IMR-90 (cell line): ENCODE measurements around the gene SCARF2. TPM values are rescaled to one million over a fixed set of nuclear protein-coding genes. Genes with fewer than 3 reads are reported as not detected.
"Not testable (repeated sequence)": the region's sequence is repeated elsewhere in the genome, so short reads cannot be mapped to it uniquely, and the experiment has no call there.

ENCODE experiments used
- ATAC-seq: fragments of 200-7000 bp; cut with Tn5 transposase; 2 replicates; pipeline ENCODE4 v1.9.1; 2020; ENCODE audit warnings: low read depth, mild to moderate bottlenecking, moderate library complexity
- BruUV-seq: library from RNA; stranded (reverse); fragments of 400-500 nt; replicated peaks from 2 replicates; lab custom pipeline; 2021; lab: Mats Ljungman, UMichigan
- CTCF ChIA-PET: fragments of 300-600 bp; formaldehyde crosslinking; extraction: SDS; loops from one replicate; lab custom pipeline; 2021; ENCODE audit warnings: antibody characterized with exemption; lab: Yijun Ruan, JAX
- POLR2A ChIA-PET: fragments of 300-600 bp; sonication (Branson Sonifier 250); formaldehyde crosslinking; loops from one replicate; lab custom pipeline; 2022; ENCODE audit warnings: antibody characterized with exemption; ENCODE audit not compliant: unreplicated experiment; lab: Charles Lee
- DNase-seq: peaks from one replicate; pipeline ENCODE4 v3.0.0; 2013
- H2AFZ ChIP-seq: replicated peaks from 2 replicates; pipeline ENCODE3; 2013; ENCODE audit warnings: low read length, mild to moderate bottlenecking; ENCODE audit not compliant: poor library complexity
- H2AK5ac ChIP-seq: 2 replicates; pipeline ENCODE4 v1.6.1; 2013; ENCODE audit warnings: low read depth, low read length, inconsistent platforms
- H2AK9ac ChIP-seq: replicated peaks from 2 replicates; pipeline ENCODE3; 2013; ENCODE audit warnings: mild to moderate bottlenecking, low read depth, low read length, moderate library complexity; ENCODE audit not compliant: poor library complexity
- H2BK120ac ChIP-seq: 2 replicates; pipeline ENCODE4 v1.6.1; 2013; ENCODE audit warnings: low read depth, low read length, inconsistent platforms
- H2BK15ac ChIP-seq: 3 replicates; pipeline ENCODE4 v1.6.1; 2013; ENCODE audit warnings: low read depth, low read length, inconsistent platforms
- H2BK20ac ChIP-seq: 2 replicates; pipeline ENCODE4 v1.6.1; 2013; ENCODE audit warnings: low read depth, mild to moderate bottlenecking, inconsistent platforms, low read length, moderate library complexity
- H2BK5ac ChIP-seq: 2 replicates; pipeline ENCODE4 v1.6.1; 2013; ENCODE audit warnings: mild to moderate bottlenecking, low read depth, low read length, inconsistent platforms; ENCODE audit not compliant: poor library complexity, severe bottlenecking
- H3K14ac ChIP-seq: replicated peaks from 2 replicates; pipeline ENCODE4 v1.6.1; 2013; ENCODE audit warnings: low read depth, low read length, inconsistent platforms
- H3K18ac ChIP-seq: 2 replicates; pipeline ENCODE4 v1.6.1; 2013; ENCODE audit warnings: low read depth, low read length, control low read depth
- H3K23ac ChIP-seq: 2 replicates; pipeline ENCODE4 v1.6.1; 2013; ENCODE audit warnings: low read depth, low read length, inconsistent platforms
- H3K27ac ChIP-seq: 2 replicates; pipeline ENCODE4 v1.5.1; 2013; ENCODE audit warnings: mild to moderate bottlenecking, control low read depth, low read length; ENCODE audit not compliant: insufficient read depth
- H3K27me3 ChIP-seq: 2 replicates; pipeline ENCODE4 v1.6.1; 2013; ENCODE audit warnings: low read length; ENCODE audit not compliant: control insufficient read depth, insufficient read depth
- H3K36me3 ChIP-seq: 2 replicates; pipeline ENCODE4 v1.6.1; 2013; ENCODE audit warnings: low read length, mixed read lengths; ENCODE audit not compliant: control insufficient read depth, insufficient read depth
- H3K4ac ChIP-seq: 2 replicates; pipeline ENCODE4 v1.6.1; 2013; ENCODE audit warnings: low read depth, low read length, inconsistent platforms
- H3K4me1 ChIP-seq: 2 replicates; pipeline ENCODE4 v1.6.1; 2013; ENCODE audit warnings: low read length, mixed read lengths; ENCODE audit not compliant: control insufficient read depth, insufficient read depth
- H3K4me2 ChIP-seq: 2 replicates; pipeline ENCODE4 v1.6.1; 2013; ENCODE audit warnings: low read depth, mild to moderate bottlenecking, control low read depth, low read length, moderate library complexity
- H3K4me3 ChIP-seq: 2 replicates; pipeline ENCODE4 v1.5.1; 2013; ENCODE audit warnings: low read depth, mild to moderate bottlenecking, control low read depth, low read length, moderate library complexity; ENCODE audit not compliant: insufficient read depth
- H3K56ac ChIP-seq: 2 replicates; pipeline ENCODE4 v1.6.1; 2013; ENCODE audit warnings: low read length, inconsistent platforms; ENCODE audit not compliant: insufficient read depth; ENCODE audit errors: extremely low read depth
- H3K79me1 ChIP-seq, 2 experiments: 2 replicates each; pipeline ENCODE4 v1.6.1; 2013; ENCODE audit warnings: low read length in 2 of 2, inconsistent platforms in 1 of 2, low read depth in 1 of 2
- H3K9ac ChIP-seq: 2 replicates; pipeline ENCODE4 v1.6.1; 2013; ENCODE audit warnings: low read depth, low read length, control low read depth
- H3K9me1 ChIP-seq: 2 replicates; pipeline ENCODE4 v1.6.1; 2013; ENCODE audit warnings: low read length, inconsistent platforms; ENCODE audit not compliant: insufficient read depth
- H3K9me3 ChIP-seq: 2 replicates; pipeline ENCODE4 v1.6.1; 2013; ENCODE audit warnings: low read length; ENCODE audit not compliant: control insufficient read depth, insufficient read depth
- H4K20me1 ChIP-seq: 2 replicates; pipeline ENCODE4 v1.6.1; 2013; ENCODE audit warnings: low read length, inconsistent platforms; ENCODE audit not compliant: insufficient read depth
- H4K5ac ChIP-seq: 2 replicates; pipeline ENCODE4 v1.6.1; 2013; ENCODE audit warnings: mild to moderate bottlenecking, low read depth, low read length, control low read depth
- H4K8ac ChIP-seq, 2 experiments: 2 replicates each; pipeline ENCODE4 v1.6.1; 2013; ENCODE audit warnings: low read depth in 2 of 2, low read length in 2 of 2, control low read depth in 1 of 2, inconsistent platforms in 1 of 2
- H4K91ac ChIP-seq: 2 replicates; pipeline ENCODE4 v1.6.1; 2013; ENCODE audit warnings: low read depth, low read length, inconsistent platforms; ENCODE audit not compliant: insufficient read depth
- CEBPB ChIP-seq: IDR thresholded peaks from 2 replicates; pipeline ENCODE4 v1.6.1; 2012; ENCODE audit warnings: low read depth, low read length, improper control_type of control experiment
- CHD1 ChIP-seq: IDR thresholded peaks from 2 replicates; pipeline ENCODE4 v1.6.1; 2012; ENCODE audit warnings: low read depth, low read length, improper control_type of control experiment
- RAD21 ChIP-seq: IDR thresholded peaks from 2 replicates; pipeline ENCODE4 v1.6.1; 2012; ENCODE audit warnings: low read length, improper control_type of control experiment
- WGBS, 2 experiments: methylation state at CpG; one replicate each; pipeline versions ENCODE4 v1.1.5 to v1.1.7; 2013; ENCODE audit warnings: missing lambda C conversion rate in 2 of 2; ENCODE audit not compliant: insufficient read length in 1 of 2; ENCODE audit errors: extremely low coverage in 2 of 2; 5-methylcytosine and 5-hydroxymethylcytosine counted together
- dilution Hi-C: fragments of 300-500 bp; cut with HindIII; formaldehyde crosslinking; loops from one replicate; pipeline ENCODE4 v1.14.3; 2018; ENCODE audit warnings: low sequenced_read_pairs; ENCODE audit not compliant: unreplicated experiment
- in situ Hi-C: fragments of 300-500 bp; cut with MboI; formaldehyde crosslinking; loops from 3 replicates; pipeline ENCODE4 v1.14.3; 2019; ENCODE audit warnings: low sequenced_read_pairs, inconsistent platforms, mixed read lengths
- intact Hi-C: fragments of 100-400 bp; cut with micrococcal nuclease; formaldehyde crosslinking; loops from 2 replicates; pipeline ENCODE4 v1.10.0; 2022
- polyA plus RNA-seq, 3 experiments: library from polyadenylated mRNA; depleted of rRNA; stranded (reverse); fragments of >200 nt; gene quantifications; 2 replicates each; pipeline ENCODE4 v1.2.3, GENCODE V29; 2012; ENCODE audit warnings: low replicate concordance in 1 of 3
- total RNA-seq: library from RNA; depleted of rRNA; stranded (reverse); fragments of >200 nt; gene quantifications from 2 replicates; pipeline ENCODE4 v1.2.3, GENCODE V29; 2012

Gene SCARF2
- total and polyA plus RNA-seq, 2 of the 4 experiments (the other 2 are of a cell fraction) = 3.4 to 37.0 TPM

DNA sequence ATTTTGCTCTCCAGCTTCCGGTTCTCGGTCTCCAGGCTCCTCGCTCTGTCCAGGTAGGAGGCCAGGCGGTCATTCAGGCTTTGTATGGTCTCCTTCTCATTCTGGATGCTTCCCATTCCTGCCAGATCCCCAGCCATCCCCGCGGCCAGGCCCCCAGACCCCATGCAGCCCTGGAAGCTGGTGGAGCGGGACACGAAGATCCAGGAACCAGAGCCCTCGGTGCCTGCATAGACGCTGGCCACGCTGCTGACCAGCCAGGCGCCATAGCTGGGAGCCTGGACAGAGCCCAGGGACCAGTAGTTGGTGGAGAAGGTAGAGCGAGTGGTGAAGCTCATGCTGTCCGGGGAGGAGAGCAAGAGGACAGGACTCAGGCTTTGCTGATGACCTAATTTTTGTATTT, 46.1 kb upstream of the SCARF2 start:
- Histone ChIP-seq H3K18ac (no peak overlapping the region), H3K9me1 (peaks cover 15% of the 10 kb centered on the region), H2BK120ac (no peak overlapping the region), H3K4ac (no peak overlapping the region), H4K5ac (no peak overlapping the region), H2BK5ac (no peak overlapping the region), H3K79me1 (peaks cover 32 to 72% of the 10 kb centered on the region in 2 experiments), H3K4me2 (no peak overlapping the region), H4K91ac (no peak overlapping the region), H4K20me1 (peaks cover 12% of the 10 kb centered on the region), H2AK9ac (no peak overlapping the region), H3K4me1 (0 out of 2 replicates have a peak, but pooled peaks cover 1% of the 10 kb centered on the region), H3K36me3 (peaks cover 10% of the 10 kb centered on the region), H2BK20ac (no peak overlapping the region), H3K9ac (no peak overlapping the region), H3K9me3 (no peaks in the 10 kb centered on the region), H3K14ac (no peak overlapping the region), H3K56ac (no peak overlapping the region), H2AK5ac (no peak overlapping the region), H3K4me3 (no peak overlapping the region), H2BK15ac (no peak overlapping the region), H2AFZ (no peak overlapping the region), H3K27ac (no peak overlapping the region), H3K23ac (no peak overlapping the region), H4K8ac (no peak overlapping the region), H3K27me3 (no peaks in the 10 kb centered on the region)
- ChIA-PET POLR2A (no interaction called here), CTCF (no interaction called here)
- in situ Hi-C loops = no loop called here
- DNase-seq (no peak), ATAC-seq (no peak)
- WGBS, 2 experiments = 95% methylated on average over 11 of the region's 14 CpGs; no CpG with 5 or more reads in 1 of the 2 experiments
- intact Hi-C loops = no loop called here
- dilution Hi-C loops = no loop called here
- TF ChIP-seq CEBPB = no peak
- TF ChIP-seq RAD21 = no peak
- no peak for TF ChIP-seq CHD1
- no TSS peak for BruUV-seq

DNA sequence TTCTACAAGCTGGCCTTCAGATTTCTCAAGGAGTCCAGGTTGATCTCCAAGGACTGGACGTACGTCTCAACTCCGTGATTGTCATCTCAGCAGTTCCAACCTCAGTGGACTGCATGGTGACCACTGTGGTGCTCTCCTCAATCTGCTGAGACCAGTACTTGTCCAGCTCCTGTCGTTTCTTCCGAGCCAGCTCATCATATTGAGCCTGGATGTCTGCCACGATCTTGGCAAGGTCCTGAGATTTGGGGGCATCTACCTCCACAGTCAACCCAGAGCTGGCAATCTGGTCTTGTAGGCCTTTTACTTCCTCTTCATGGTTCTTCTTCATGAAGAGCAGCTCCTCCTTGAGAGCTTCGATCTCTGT, 45.5 kb upstream of the SCARF2 start:
- H3K14ac ChIP-seq, H3K4ac ChIP-seq, H3K9ac ChIP-seq, H3K23ac ChIP-seq, H3K4me2 ChIP-seq, H2AK5ac ChIP-seq, H4K8ac ChIP-seq, H2BK15ac ChIP-seq, intact Hi-C loops, ATAC-seq, CTCF ChIA-PET, H3K18ac ChIP-seq, H3K4me1 ChIP-seq, dilution Hi-C loops, DNase-seq, H3K4me3 ChIP-seq, H3K27ac ChIP-seq, H2BK5ac ChIP-seq, H2BK120ac ChIP-seq, BruUV-seq, H3K36me3 ChIP-seq, in situ Hi-C loops, H3K56ac ChIP-seq, H2AFZ ChIP-seq, H4K5ac ChIP-seq, POLR2A ChIA-PET, H3K9me3 ChIP-seq, H2BK20ac ChIP-seq, H2AK9ac ChIP-seq, H3K27me3 ChIP-seq, H4K91ac ChIP-seq: not testable (repeated sequence)
- peaks cover 10% of the 10 kb centered on the region for H4K20me1 ChIP-seq
- H3K9me1 ChIP-seq = peaks cover 14% of the 10 kb centered on the region
- 94% methylated on average over 7 of the region's 7 CpGs; no CpG with 5 or more reads in 1 of the 2 experiments for WGBS, 2 experiments
- peaks cover 27 to 66% of the 10 kb centered on the region in 2 experiments for H3K79me1 ChIP-seq
